Epithelial cell of esophagus (primary cell): ENCODE data around the gene CSF2.

Experiments used
- DNase-seq: peaks from one replicate; pipeline ENCODE4 v3.0.0; 2010; ENCODE audit warnings: low read depth
- H3K4me3 ChIP-seq: 2 replicates; pipeline ENCODE4 v1.5.1; 2011; ENCODE audit warnings: mild to moderate bottlenecking, low read length, control low read depth
- TF ChIP-seq, protein P1 (sequence below): IDR thresholded peaks from 2 replicates; pipeline ENCODE4 v1.5.1; 2011; ENCODE audit warnings: low read depth, mild to moderate bottlenecking, low read length, control low read depth, inconsistent platforms; ENCODE audit not compliant: insufficient read depth; ENCODE audit errors: missing control alignments

CSF2 gene

DNA sequence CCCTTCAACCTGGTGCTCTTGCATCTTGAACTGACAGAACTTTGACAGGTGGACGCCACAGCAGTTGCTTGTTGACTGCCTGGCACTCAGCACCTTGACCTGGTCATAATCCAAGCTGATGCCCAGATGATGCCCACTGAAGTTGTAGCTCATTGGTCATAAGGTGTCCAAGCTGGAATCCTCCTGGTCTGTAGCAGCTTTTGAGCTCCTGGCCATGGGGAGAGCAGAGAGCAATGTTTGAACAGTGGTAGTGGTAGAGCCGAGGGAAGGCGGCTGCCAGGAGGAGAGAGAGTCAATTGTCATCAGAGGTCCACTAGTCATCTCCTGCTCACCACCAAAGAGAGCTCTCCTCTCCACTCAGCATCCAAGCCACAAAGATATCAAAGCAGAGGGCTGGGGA lies 23.3 kb downstream of the CSF2 start:
- TF ChIP-seq, protein P1, sequence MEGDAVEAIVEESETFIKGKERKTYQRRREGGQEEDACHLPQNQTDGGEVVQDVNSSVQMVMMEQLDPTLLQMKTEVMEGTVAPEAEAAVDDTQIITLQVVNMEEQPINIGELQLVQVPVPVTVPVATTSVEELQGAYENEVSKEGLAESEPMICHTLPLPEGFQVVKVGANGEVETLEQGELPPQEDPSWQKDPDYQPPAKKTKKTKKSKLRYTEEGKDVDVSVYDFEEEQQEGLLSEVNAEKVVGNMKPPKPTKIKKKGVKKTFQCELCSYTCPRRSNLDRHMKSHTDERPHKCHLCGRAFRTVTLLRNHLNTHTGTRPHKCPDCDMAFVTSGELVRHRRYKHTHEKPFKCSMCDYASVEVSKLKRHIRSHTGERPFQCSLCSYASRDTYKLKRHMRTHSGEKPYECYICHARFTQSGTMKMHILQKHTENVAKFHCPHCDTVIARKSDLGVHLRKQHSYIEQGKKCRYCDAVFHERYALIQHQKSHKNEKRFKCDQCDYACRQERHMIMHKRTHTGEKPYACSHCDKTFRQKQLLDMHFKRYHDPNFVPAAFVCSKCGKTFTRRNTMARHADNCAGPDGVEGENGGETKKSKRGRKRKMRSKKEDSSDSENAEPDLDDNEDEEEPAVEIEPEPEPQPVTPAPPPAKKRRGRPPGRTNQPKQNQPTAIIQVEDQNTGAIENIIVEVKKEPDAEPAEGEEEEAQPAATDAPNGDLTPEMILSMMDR, result no peak

DNA sequence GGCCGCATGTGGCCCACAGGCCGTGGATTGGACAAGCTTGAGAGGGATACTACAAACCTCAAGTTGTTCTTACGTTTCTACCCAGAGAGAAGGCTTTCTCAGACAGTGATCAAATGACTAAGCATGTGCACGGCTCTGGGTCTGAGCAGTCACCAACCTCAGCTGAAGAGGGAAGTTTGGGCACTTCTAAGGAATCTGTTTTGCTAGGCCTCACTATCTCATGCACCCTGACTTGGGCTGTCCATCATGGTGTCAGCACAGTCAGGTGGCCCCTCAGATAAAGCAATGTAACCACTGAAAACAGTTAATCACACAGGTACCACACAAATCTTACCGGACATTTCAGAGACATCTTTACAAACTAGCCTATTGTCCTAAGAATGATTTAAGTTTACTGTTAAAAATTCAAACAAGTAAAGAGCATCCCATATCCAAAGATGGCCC lies 24.6 kb downstream of the CSF2 start:
- peak; percentile 33 for DNase-seq
- TF ChIP-seq, protein P1, result no peak
- H3K4me3 ChIP-seq, result no peak overlapping the region

More for the DNA sequence above, 23.3 kb downstream of the CSF2 start:
- no peak overlapping the region for H3K4me3 ChIP-seq
- DNase-seq, result no peak

DNA sequence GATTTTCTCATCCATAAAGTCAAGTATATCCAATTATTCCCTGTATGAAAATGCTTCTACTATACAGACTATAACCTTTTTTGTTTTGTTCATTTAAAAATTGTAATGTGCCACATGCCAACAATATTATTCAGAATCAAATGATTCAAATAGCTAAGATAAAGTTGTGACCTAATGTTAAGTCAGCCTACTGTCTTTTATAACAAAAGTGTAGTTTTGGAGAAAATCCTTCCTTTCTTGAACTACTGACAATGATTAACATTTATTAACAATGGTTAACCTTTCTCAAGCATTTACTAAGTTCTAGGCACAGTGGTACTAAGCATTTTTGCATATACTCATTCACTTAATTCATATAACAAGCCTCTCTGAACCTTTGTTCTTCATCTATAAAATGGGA lies 25.0 kb downstream of the CSF2 start:
- no peak overlapping the region for H3K4me3 ChIP-seq
- no peak for DNase-seq
- TF ChIP-seq, protein P1, result no peak

DNA sequence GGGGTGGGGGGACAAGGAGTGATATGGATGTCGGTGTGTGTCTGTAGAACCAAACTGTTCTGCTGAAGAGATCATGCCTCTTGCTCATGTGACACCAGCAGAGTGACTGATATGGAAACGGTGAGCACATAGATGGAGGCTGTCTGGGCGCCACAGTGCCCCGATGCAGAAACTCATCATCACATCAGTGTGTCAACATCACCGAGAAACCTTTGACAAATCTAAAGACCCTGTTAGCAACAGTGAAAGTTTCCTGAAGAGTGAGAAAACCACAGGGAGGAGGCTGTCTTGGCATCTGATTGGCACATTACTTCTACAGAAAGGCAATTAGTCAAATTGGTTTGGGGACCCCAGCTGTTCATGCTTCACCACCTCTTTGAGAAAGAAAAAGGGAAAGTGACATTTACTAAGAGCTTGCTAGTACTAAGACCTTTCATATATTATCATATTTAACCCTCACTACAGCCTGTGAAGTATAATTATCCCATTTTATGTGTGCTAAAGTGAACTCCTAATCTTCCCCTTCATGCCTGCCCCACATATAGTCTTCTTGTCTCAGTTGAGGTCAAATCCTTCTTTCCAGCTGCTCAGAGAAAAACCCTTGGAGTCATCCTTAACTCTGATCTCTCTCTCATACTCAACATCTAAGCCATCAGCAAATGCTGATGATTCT lies 25.6 kb downstream of the CSF2 start:
- H3K4me3 ChIP-seq, result no peak overlapping the region
- TF ChIP-seq, protein P1, result no peak
- no peak for DNase-seq

DNA sequence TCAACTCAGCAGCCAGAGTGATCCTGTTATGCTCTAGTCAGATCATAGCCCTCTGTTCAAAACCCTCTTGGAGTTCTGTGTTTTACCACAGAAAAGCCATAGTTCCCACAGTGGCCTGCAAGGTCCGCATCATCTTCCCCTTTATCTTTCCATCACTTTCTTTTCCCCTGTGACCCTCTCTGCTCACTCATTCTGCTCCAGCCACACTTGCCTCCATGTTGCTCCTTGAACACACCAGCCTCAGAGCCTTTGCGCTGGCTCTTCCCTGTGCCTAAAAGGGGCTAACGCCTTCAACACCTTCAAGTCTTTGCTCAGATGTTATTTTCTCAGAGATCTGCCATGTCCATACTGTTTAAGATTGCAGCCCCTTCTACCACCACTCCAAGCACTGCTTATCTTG lies 26.3 kb downstream of the CSF2 start:
- H3K4me3 ChIP-seq, result no peak overlapping the region
- DNase-seq, result no peak
- TF ChIP-seq, protein P1, result no peak

DNA sequence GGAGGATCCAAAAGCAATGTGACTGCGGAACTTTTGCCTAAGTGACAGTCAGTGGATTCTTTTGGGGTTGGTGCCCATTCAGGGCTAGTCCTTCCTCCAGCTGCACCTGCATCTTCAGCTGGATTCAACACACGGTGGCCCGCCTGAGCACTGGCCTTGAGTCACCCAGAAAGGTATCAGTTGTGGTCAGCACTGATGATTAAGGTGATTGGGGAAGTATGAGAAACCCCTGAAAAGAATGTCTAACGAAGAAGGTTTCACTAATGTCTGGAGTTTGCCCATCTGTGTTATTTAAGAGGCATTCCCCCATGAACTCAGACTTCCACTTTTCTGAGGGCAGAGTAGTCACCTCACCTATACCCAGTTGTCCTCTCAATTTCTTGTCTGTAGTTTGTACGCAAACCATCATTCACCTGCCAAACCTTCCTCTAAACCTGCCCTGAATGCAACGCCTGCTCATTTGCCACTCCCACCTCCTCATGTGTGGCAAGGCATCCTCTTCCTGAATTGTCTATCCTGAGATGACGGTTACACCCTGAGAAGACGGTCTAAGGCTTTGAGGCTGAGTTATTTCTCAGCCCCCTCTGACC lies 27.2 kb downstream of the CSF2 start:
- TF ChIP-seq, protein P1, result no peak
- no peak overlapping the region for H3K4me3 ChIP-seq
- no peak for DNase-seq
